ENCODE data around the gene TTLL11.

The TTLL11 gene

DNA sequence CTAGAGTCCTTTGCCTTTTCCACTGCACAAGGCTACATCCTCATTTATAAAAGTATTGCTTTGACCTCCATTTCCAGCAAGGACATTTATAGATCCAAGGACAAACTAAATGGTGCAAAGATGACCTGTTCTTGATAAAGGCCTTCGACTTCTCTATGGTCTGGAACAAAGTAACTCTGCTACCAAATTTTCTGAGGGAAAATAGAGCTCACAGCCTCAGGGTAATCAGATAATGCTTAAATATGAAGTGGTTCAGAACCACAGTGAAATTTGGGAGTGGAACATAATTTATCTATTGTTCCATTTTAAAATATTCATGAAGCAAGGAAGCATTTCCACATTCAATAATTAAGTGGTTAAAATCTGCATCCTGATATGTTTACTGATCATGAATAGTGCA is 137.5 kb downstream of the TTLL11 start:
- in situ Hi-C loops (cut with MboI; ENCODE audit: low sequenced_read_pairs): no loop called here

- in situ Hi-C loops (cut with MboI; ENCODE audit: low sequenced_read_pairs): no loop called here
Observed at GRCh38 chr9:121954477-121955140, 138.5 kb downstream of the TTLL11 start.

DNA sequence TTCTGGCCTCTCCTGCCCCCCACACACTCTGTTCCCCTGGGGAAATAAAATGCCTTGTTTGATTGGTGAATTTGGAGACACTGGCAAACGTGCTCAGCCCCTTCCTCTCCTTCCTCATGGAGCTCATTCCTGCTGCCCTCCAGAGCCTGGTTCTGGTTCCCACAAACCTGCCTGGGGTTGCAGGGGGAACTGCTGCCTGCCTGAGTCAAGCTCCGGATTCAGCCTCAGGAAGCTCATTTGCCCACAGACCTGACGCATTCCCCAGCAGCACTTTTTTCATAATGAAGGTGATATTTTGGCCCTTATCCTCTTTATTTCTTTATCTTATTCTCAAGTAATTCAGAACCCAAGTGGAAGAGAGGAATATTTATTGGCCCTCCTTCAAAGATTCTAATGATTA is 140.5 kb downstream of the TTLL11 start:
- in situ Hi-C loops (cut with MboI; ENCODE audit: low sequenced_read_pairs): no loop called here

DNA sequence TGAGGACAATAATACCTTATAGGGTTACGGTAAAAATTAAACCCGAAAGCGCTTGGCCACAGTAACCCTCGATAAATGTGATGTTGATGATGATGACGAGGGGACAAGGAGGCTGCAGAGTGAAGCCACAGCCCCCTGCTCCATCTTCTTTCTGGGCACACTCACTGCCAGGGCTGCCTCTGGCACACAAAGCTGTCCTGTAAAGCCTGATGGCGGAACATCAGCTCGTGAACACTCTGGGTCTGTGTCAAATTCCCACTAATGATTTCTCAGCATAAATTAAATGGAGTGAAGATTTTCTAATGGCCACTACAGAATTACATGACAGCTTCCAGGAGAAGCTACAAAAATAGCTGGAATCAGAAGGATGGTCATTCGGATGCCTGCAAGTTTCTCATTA is 142.2 kb downstream of the TTLL11 start:
- in situ Hi-C loops (cut with MboI; ENCODE audit: low sequenced_read_pairs): no loop called here

DNA sequence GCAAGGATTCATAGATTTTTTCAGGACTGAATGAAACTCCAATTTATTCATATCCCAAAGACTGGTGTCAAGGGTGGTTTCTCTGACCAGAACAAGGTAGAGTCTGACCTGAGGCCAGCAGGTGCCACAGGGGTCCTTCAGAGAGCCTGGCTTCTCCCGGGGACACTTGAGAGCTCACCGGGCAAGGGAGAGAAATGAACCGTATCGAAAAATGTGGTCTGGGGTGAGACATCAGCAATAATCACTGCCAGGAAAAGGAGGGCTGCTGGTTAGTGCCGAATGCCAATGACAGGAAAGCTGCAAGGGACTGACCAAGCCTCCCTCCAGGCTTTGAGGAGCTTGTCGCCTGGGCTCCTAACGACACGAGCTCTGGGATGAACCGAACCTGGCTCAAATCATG is 142.7 kb downstream of the TTLL11 start:
- in situ Hi-C loops (cut with MboI; ENCODE audit: low sequenced_read_pairs): no loop called here

DNA sequence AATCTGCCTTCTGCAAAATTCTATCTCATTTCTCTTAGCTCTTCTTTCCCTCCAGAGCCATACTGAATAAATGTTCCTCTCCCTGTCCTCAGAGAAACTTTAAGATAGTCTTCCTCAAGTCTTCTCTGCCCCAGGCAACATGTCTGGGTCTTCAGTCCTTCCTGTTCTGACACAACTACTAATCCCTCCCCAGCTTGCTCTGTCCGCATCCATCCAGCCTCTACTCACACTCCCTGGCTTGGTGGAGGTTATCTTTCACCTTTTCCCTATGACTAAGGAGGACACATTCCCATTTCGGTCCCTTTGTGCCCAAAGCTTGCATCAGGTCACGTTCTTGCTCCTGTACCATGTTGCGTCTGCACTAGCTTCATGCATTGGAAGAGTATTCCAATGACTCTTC is 143.3 kb downstream of the TTLL11 start:
- in situ Hi-C loops (cut with MboI; ENCODE audit: low sequenced_read_pairs): no loop called here

- in situ Hi-C loops (cut with MboI; ENCODE audit: low sequenced_read_pairs): no loop called here
Observed at GRCh38 chr9:121949364-121949763, 143.7 kb downstream of the TTLL11 start.

- in situ Hi-C loops (cut with MboI; ENCODE audit: low sequenced_read_pairs): no loop called here
Observed at GRCh38 chr9:121947775-121948174, 145.3 kb downstream of the TTLL11 start.

DNA sequence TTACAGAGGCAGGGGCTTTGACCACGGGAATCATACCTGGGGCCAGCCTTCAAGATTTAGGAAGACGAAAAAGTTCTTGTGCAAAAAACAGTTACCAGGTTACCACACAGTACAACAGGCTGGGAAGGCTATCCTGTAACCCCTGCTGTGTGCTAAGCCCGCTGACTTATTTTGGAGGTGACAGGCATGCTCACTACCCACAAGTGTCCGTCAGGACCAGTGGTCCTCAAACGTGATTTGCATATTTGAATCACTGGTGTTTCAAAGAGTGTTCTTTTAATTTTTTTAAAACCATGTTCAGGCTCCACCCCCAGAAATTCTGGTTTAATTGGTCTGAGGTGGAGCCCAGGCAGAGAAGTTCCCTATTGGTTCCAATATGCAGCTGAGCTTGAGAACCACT is 146.6 kb downstream of the TTLL11 start:
- in situ Hi-C loops (cut with MboI; ENCODE audit: low sequenced_read_pairs): no loop called here

GRCh38 chr9:121945849-121946248 is 147.3 kb downstream of the TTLL11 start:
- in situ Hi-C loops (cut with MboI; ENCODE audit: low sequenced_read_pairs): no loop called here

GRCh38 chr9:121945281-121945680 is 147.8 kb downstream of the TTLL11 start:
- in situ Hi-C loops (cut with MboI; ENCODE audit: low sequenced_read_pairs): no loop called here

DNA sequence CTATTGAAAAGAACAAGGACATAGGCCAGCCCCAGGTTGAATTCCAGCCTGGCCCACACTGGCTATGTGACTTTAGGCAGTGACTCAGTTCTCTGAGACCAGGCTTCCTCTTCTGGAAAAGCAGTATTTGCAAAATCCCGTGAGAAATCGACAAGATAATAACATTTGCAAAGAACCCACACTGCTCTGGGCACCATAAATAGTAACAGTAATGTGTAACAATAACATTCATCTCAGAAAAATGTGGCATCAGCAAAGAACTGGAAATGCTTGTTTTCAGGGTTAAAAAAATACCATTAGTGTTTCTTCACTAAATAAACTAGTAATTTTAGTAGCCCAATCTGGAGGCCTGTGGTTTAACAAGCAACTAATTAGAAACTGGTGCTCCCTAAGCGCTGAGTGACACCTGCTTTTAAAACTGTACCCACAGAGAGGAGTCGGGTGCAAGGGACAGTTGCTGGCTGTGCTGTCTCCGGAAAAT is 148.4 kb downstream of the TTLL11 start:
- in situ Hi-C loops (cut with MboI; ENCODE audit: low sequenced_read_pairs): no loop called here

DNA sequence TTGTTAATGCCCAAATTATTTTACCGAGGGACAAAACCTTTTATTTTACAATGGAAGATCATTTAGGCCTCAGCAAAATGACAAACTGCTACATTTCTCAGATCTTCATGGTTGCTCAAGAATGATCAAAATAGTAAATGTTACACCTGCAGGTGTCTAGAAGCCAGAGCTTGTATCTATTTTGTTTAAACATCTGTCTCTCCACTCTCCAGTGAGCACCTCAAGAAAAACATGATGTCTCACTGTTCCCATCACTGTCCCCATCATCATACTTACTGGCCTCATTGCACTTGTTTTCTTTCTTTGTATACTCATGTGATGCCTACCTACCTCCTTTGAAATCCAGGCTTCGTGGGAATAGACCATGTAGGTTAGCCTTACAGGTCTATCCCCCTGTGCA is 149.6 kb downstream of the TTLL11 start:
- in situ Hi-C loops (cut with MboI; ENCODE audit: low sequenced_read_pairs): no loop called here

DNA sequence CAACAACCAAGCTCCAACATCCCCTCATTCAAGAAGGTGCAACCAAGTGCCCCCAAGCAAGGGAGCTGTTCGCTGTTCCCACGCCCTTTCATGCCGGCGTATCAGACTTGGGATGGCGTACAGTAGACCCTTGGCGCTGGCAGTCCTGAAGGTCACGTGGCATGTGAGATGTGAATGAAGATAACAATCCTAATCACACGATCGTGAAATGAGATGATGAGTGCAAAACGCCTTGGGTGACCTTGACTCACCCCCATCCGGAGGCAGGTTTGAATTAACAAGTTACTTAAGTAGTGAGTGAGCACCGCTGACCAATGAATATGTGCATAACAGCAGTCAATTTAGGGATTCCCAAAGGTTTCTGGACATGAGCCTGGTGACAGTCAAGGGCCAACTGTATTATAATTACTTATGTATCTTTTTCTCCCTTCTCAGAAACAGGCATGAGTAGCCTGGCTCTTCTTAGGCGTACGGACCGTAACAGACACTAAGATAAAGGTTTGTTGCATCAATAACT is 150.2 kb downstream of the TTLL11 start:
- in situ Hi-C loops (cut with MboI; ENCODE audit: low sequenced_read_pairs): no loop called here

GRCh38 chr9:121942313-121942712 is 150.8 kb downstream of the TTLL11 start:
- in situ Hi-C loops (cut with MboI; ENCODE audit: low sequenced_read_pairs): no loop called here

- in situ Hi-C loops (cut with MboI; ENCODE audit: low sequenced_read_pairs): no loop called here
Observed at GRCh38 chr9:121939643-121940042, 153.5 kb downstream of the TTLL11 start.

- in situ Hi-C loops (cut with MboI; ENCODE audit: low sequenced_read_pairs): no loop called here
Observed at GRCh38 chr9:121938621-121939020, 154.5 kb downstream of the TTLL11 start.

GRCh38 chr9:121937240-121937639 is 155.9 kb downstream of the TTLL11 start:
- in situ Hi-C loops (cut with MboI; ENCODE audit: low sequenced_read_pairs): no loop called here

GRCh38 chr9:121935739-121936138 is 157.4 kb downstream of the TTLL11 start:
- in situ Hi-C loops (cut with MboI; ENCODE audit: low sequenced_read_pairs): no loop called here

DNA sequence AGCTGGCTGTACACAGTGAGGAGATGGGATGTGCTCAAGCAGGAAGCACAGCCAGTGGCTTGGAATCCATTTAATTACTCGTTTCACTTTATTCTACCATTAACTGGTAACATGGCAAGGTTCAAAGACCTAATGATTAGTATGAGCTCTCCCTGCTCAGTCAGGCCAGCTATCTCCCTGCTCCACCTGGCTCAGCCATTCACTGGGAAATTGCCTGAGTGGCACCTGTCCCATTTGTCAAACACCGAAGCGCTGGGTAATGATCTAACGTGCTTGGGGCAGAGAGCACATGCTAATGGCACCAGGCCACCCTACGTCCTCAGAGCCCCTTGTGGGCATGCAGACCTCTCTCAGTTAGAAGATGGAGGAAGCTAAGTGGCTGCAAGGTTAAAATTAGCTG is 162.2 kb downstream of the TTLL11 start:
- in situ Hi-C loops (cut with MboI; ENCODE audit: low sequenced_read_pairs): no loop called here

DNA sequence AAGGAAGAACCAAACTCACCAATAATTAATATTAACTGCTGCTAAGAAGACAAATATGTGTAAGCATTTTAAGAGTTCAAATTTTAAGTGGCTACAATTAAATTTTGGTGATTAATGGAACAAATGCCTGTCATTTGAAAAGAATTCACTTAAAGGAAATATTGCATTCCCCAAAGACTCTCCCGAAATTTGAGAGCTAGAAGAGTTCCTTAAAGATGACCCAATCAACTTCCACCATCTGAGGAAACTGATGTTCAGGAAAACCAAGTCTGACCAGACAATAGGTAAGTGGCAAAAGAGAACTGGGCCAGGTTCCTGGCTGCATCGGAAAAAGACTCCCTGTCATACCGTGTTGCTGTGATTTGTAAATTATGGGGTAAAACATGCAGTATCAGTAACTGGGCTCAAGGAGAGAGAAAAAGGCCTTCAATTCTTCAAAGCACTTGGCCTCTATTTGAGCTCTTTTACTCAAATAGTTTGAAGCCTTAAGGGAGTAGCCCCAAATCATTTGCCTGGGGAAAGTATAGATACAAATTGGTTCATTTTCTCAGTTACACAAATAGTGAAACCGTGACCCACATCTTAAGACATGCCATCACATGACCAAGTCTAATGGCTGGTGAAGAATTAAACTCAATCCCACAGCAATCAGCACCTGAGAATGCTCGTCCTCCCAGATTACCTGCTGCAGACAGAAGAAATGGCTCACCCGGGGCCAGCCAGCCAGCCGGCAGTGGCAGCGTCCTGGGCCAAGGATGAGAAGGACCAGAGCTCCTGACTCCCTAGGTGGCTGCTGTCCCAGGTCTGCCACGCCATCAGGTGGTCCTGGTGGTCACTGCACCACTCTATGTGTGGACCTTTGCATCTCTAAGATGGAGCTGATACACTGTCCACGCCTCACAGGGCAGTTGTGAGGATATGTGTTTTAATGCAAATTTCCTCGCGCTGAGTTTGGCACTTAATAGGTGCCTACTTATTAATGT is 162.9 kb downstream of the TTLL11 start:
- in situ Hi-C loops (cut with MboI; ENCODE audit: low sequenced_read_pairs): no loop called here

DNA sequence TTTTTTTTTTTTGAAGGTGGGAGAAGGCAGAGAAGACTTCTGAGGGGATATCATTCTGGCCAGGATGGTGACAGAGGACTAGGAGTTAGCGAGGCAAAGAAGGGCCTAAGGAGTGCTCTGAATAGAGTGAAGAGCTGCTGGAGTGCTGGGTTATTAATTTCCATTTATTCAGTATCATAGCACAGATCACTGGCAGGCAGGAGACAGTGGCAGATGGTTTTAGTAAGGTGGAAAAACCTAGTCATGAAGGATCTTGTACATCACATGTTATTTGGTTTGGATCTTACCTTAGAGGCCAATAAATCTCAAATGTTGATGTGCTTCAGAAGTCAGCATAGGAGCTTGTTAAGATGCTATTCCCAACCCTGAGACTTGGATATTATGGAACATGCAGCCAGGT is 165.5 kb downstream of the TTLL11 start:
- in situ Hi-C loops (cut with MboI; ENCODE audit: low sequenced_read_pairs): no loop called here
